Neural cell (in vitro differentiated cells): Measurements from ENCODE around the gene DPP3.

Source experiments
- EP300 ChIP-seq: fragments of 450-650 bp; conservative IDR thresholded peaks from 2 replicates; pipeline ENCODE4 v1.6.1; 2014; ENCODE audit warnings: antibody characterized with exemption, mild to moderate bottlenecking, moderate library complexity; ENCODE audit not compliant: poor library complexity, severe bottlenecking
- EZH2 ChIP-seq: fragments of 200-600, 300-800 bp; shearing (Covaris generic), sonication (generic); IDR thresholded peaks from 2 replicates; pipeline ENCODE4 v1.6.1; 2014; ENCODE audit warnings: antibody characterized with exemption, low read length, borderline replicate concordance, mild to moderate bottlenecking; ENCODE audit not compliant: insufficient read depth, poor library complexity, severe bottlenecking
- MXI1 ChIP-seq: fragments of 450-650 bp; conservative IDR thresholded peaks from 2 replicates; pipeline ENCODE4 v1.6.1; 2014; ENCODE audit warnings: antibody characterized with exemption, mild to moderate bottlenecking; ENCODE audit not compliant: poor library complexity, severe bottlenecking
- POLR2AphosphoS5 ChIP-seq: IDR thresholded peaks from 2 replicates; pipeline ENCODE4 v1.6.1; 2012
- RAD21 ChIP-seq: fragments of 450-650 bp; conservative IDR thresholded peaks from 2 replicates; pipeline ENCODE4 v1.6.1; 2014; ENCODE audit warnings: antibody characterized with exemption, mild to moderate bottlenecking, moderate library complexity
- REST ChIP-seq: IDR thresholded peaks from 2 replicates; pipeline ENCODE4 v1.6.1; 2012; ENCODE audit warnings: borderline replicate concordance
- SMC3 ChIP-seq: fragments of 450-650 bp; conservative IDR thresholded peaks from 2 replicates; pipeline ENCODE4 v1.6.1; 2014; ENCODE audit warnings: antibody characterized with exemption, mild to moderate bottlenecking, moderate library complexity; ENCODE audit not compliant: poor library complexity
- TAF1 ChIP-seq: IDR thresholded peaks from 2 replicates; pipeline ENCODE4 v1.6.1; 2012; ENCODE audit warnings: low read depth
- TF ChIP-seq, protein P1 (sequence below): fragments of 450-650 bp; IDR thresholded peaks from 2 replicates; pipeline ENCODE4 v1.5.1; 2014; ENCODE audit warnings: antibody characterized with exemption, mild to moderate bottlenecking, moderate library complexity; ENCODE audit not compliant: poor library complexity, severe bottlenecking

DNA sequence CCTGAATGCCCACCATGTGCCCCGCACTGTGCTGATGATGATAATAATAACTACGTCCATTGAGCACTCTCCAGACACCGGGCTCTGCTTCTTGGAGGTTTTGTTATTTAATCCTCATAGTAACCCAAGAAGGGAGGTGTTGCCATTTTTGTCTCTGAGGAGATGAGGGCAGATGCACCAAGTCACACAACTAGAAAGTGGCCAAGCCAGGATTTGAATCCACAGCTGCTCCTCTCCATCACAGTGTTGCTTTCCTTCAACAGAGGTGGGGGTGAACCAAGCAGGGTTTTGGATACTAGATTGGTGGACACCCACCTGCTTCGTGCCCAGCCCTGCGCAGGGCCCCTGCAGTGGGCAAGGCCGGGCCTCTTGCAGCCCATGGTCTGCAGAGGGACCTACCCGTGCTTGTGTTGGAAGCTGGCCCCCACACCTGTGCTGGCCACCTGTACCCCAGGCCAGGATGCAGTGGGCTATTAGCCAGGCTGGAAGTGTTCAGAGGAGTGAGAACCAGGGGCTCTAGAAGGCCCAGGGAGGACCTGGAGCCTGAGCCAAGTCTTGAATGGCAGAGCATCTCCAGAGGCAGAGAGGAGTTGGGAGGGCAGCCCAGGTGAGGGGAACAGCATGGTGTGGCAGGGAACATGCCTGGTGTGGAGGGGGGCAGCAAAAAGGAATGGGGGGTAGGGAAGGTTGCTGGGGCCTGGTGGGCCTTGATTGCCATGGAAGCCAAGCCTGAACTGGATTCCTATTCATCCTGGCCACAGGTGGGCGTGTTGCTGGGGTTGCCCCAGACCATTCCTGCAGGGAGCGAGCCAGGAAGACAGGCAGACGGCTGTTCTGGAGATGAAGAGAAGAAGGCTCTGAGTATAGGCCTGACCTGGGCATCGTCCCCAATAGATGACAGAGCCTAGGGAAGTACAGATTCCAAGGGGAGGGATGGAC lies 2.7 kb upstream of the DPP3 start:
- TF ChIP-seq, protein P1, sequence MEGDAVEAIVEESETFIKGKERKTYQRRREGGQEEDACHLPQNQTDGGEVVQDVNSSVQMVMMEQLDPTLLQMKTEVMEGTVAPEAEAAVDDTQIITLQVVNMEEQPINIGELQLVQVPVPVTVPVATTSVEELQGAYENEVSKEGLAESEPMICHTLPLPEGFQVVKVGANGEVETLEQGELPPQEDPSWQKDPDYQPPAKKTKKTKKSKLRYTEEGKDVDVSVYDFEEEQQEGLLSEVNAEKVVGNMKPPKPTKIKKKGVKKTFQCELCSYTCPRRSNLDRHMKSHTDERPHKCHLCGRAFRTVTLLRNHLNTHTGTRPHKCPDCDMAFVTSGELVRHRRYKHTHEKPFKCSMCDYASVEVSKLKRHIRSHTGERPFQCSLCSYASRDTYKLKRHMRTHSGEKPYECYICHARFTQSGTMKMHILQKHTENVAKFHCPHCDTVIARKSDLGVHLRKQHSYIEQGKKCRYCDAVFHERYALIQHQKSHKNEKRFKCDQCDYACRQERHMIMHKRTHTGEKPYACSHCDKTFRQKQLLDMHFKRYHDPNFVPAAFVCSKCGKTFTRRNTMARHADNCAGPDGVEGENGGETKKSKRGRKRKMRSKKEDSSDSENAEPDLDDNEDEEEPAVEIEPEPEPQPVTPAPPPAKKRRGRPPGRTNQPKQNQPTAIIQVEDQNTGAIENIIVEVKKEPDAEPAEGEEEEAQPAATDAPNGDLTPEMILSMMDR: no peak
- TF ChIP-seq RAD21 (no peak), EZH2 (no peak), MXI1 (no peak), SMC3 (no peak), TAF1 (no peak), POLR2AphosphoS5 (no peak), REST (no peak), EP300 (no peak)
